DOHH2 (cell line): Measurements from ENCODE around the gene DCP1A.

Source experiments
- H3F3A ChIP-seq: fragments of 200-600 bp; sonication (generic), shearing (Covaris generic); 2 replicates; pipeline ENCODE4 v1.6.0; 2016; ENCODE audit warnings: antibody characterized with exemption, mild to moderate bottlenecking; ENCODE audit not compliant: control insufficient read depth, insufficient read depth
- H3K27ac ChIP-seq: fragments of 200-600 bp; sonication (generic); 2 replicates; pipeline ENCODE4 v1.5.1; 2014; ENCODE audit warnings: low read depth, mild to moderate bottlenecking, low read length, moderate library complexity
- H3K27me3 ChIP-seq: fragments of 200-600 bp; sonication (generic); 2 replicates; pipeline ENCODE4 v1.6.1; 2014; ENCODE audit warnings: mild to moderate bottlenecking, low read length, mixed read lengths; ENCODE audit not compliant: control insufficient read depth
- H3K36me3 ChIP-seq: fragments of 200-600 bp; sonication (generic); 2 replicates; pipeline ENCODE4 v1.6.1; 2014; ENCODE audit warnings: mild to moderate bottlenecking, low read length, moderate library complexity, mixed read lengths; ENCODE audit not compliant: control insufficient read depth
- H3K4me1 ChIP-seq: fragments of 200-600 bp; sonication (generic); 2 replicates; pipeline ENCODE4 v1.6.1; 2014; ENCODE audit warnings: mild to moderate bottlenecking, low read length, mixed read lengths; ENCODE audit not compliant: control insufficient read depth
- H3K4me2 ChIP-seq: fragments of 200-600 bp; sonication (generic); 2 replicates; pipeline ENCODE4 v1.6.0; 2014; ENCODE audit warnings: mild to moderate bottlenecking, low read length, moderate library complexity
- H3K4me3 ChIP-seq: fragments of 200-600 bp; sonication (generic); 2 replicates; pipeline ENCODE4 v1.5.1; 2014; ENCODE audit warnings: mild to moderate bottlenecking, low read length, mixed read lengths
- H3K79me2 ChIP-seq: fragments of 200-600 bp; sonication (generic); 2 replicates; pipeline ENCODE4 v1.6.1; 2014; ENCODE audit warnings: mild to moderate bottlenecking, low read length, mixed read lengths; ENCODE audit not compliant: control insufficient read depth
- H3K9me2 ChIP-seq: fragments of 200-600 bp; sonication (generic); replicated peaks from 2 replicates; pipeline ENCODE4 v1.6.1; 2014; ENCODE audit warnings: mild to moderate bottlenecking, low read length, mixed read lengths; ENCODE audit not compliant: control insufficient read depth
- H3K9me3 ChIP-seq: fragments of 200-600 bp; sonication (generic); 2 replicates; pipeline ENCODE4 v1.6.1; 2014; ENCODE audit warnings: antibody characterized with exemption, low read length, mixed read lengths; ENCODE audit not compliant: control insufficient read depth, insufficient read depth
- H4K20me1 ChIP-seq: fragments of 200-600 bp; sonication (generic); 2 replicates; pipeline ENCODE4 v1.6.0; 2014; ENCODE audit warnings: low read depth, mild to moderate bottlenecking, antibody characterized with exemption, low read length, moderate library complexity; ENCODE audit not compliant: control insufficient read depth, insufficient read depth
- EZH2phosphoT487 ChIP-seq: fragments of 200-600 bp; sonication (generic); IDR thresholded peaks from 2 replicates; pipeline ENCODE4 v1.6.1; 2017; ENCODE audit warnings: borderline replicate concordance, mild to moderate bottlenecking, antibody characterized with exemption, low read length, moderate library complexity, mixed read lengths
- TF ChIP-seq, protein P1 (sequence below): fragments of 200-600 bp; sonication (generic); IDR thresholded peaks from one replicate; pipeline ENCODE4 v1.5.1; 2014; ENCODE audit warnings: antibody characterized with exemption, mild to moderate bottlenecking, low read depth, low read length; ENCODE audit not compliant: poor library complexity, severe bottlenecking

DCP1A gene

DNA sequence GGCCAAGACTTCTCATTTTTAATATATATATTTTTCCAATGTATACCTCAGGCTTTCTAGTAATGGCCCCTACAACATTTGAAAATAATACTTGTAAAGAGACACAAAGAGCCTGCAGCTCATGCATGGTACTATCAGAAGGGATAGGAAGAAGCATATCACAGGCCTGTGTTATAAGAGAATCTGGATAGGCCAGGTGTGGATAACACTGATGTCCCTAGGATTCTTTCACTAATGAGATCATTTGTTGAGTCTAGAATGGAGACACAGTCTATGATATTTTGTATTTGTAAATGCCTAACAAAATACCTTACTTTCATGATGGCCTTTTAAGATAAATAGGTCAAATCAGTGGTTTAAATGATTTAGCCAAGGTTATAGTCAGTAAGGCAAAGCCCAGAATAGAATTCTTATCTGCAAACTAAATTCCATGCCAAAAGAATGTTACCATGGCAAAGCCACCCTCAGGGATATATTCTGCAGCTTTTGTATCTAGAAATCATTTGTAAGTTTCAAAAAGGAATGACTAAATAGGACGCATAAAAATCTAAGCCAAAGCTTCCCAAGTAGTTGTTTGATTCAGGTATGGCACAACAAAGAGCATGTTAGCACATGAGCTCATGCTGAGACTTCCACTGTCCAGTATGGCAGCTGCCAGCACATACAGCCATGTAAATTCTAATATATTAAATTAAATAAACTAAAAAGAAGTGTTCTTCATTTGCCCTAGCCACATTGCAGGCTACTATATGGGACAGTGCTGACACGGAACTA is 10.0 kb downstream of the DCP1A start:
- no peaks in the 10 kb centered on the region for H3K4me1 ChIP-seq
- H3K9me3 ChIP-seq: no peaks in the 10 kb centered on the region
- no peak for TF ChIP-seq EZH2phosphoT487
- TF ChIP-seq, protein P1, sequence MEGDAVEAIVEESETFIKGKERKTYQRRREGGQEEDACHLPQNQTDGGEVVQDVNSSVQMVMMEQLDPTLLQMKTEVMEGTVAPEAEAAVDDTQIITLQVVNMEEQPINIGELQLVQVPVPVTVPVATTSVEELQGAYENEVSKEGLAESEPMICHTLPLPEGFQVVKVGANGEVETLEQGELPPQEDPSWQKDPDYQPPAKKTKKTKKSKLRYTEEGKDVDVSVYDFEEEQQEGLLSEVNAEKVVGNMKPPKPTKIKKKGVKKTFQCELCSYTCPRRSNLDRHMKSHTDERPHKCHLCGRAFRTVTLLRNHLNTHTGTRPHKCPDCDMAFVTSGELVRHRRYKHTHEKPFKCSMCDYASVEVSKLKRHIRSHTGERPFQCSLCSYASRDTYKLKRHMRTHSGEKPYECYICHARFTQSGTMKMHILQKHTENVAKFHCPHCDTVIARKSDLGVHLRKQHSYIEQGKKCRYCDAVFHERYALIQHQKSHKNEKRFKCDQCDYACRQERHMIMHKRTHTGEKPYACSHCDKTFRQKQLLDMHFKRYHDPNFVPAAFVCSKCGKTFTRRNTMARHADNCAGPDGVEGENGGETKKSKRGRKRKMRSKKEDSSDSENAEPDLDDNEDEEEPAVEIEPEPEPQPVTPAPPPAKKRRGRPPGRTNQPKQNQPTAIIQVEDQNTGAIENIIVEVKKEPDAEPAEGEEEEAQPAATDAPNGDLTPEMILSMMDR: no peak
- peaks cover 22% of the 10 kb centered on the region for H3K79me2 ChIP-seq
- H3K9me2 ChIP-seq: no peaks in the 10 kb centered on the region
- H3K27me3 ChIP-seq: no peaks in the 10 kb centered on the region
- no peaks in the 10 kb centered on the region for H4K20me1 ChIP-seq
- H3K4me3 ChIP-seq: no peak overlapping the region
- H3K27ac ChIP-seq: no peak overlapping the region
- H3K4me2 ChIP-seq: no peak overlapping the region
- no peaks in the 10 kb centered on the region for H3F3A ChIP-seq
- peaks cover 56% of the 10 kb centered on the region for H3K36me3 ChIP-seq

DNA sequence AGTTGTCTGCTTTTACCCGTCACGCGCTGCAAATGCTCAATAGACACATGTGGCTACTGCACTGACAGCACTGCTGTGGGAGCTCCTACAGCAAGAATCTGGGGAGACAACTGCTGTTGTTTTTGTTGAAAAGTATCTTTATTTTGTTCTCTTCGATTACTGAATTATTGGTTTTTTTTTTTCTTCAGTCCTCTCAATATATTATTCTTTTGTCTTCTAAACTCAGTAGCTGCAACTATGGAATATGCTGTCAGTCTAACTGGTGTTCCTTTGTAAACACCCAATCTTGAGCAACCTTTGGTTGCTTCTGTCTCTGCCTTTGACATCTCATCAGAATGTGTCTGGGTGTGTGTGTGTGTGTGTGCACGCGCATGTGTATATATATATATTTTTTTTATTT is 12.6 kb downstream of the DCP1A start:
- H3F3A ChIP-seq: no peaks in the 10 kb centered on the region
- no peak overlapping the region for H3K4me2 ChIP-seq
- no peak overlapping the region for H3K27ac ChIP-seq
- H3K9me3 ChIP-seq: no peaks in the 10 kb centered on the region
- no peak for TF ChIP-seq EZH2phosphoT487
- TF ChIP-seq, protein P1: no peak
- H3K4me3 ChIP-seq: no peak overlapping the region
- H3K36me3 ChIP-seq: peaks cover 47% of the 10 kb centered on the region
- no peaks in the 10 kb centered on the region for H3K4me1 ChIP-seq
- H3K79me2 ChIP-seq: peaks cover 23% of the 10 kb centered on the region
- no peaks in the 10 kb centered on the region for H3K27me3 ChIP-seq
- H3K9me2 ChIP-seq: no peaks in the 10 kb centered on the region
- H4K20me1 ChIP-seq: no peaks in the 10 kb centered on the region

DNA sequence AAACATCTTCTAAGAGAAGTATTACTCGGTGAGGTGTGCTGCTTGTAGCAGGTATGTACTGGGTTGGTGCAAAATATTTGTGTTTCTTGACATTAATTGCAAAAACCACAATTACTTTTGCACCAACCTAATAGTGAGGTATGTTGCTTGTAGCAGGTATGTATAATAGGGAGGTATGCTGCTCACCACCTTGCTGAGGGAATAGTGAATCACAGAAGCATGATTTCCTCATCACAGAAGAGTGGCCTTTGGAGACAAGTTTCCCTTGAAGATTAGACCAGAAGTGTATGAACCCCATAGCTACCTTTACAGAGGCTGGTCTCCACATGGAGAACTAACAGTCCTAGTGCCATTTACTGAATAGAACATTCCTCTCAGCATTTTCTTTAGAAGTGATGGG is 15.5 kb downstream of the DCP1A start:
- Histone ChIP-seq H4K20me1 (no peaks in the 10 kb centered on the region), H3K4me1 (no peaks in the 10 kb centered on the region), H3K79me2 (peaks cover 20% of the 10 kb centered on the region), H3K36me3 (peaks cover 31% of the 10 kb centered on the region), H3K9me2 (no peaks in the 10 kb centered on the region), H3K9me3 (no peaks in the 10 kb centered on the region), H3K4me3 (no peak overlapping the region), H3K27me3 (no peaks in the 10 kb centered on the region), H3K4me2 (no peak overlapping the region), H3K27ac (no peak overlapping the region), H3F3A (no peaks in the 10 kb centered on the region)
- no peak for TF ChIP-seq EZH2phosphoT487
- TF ChIP-seq, protein P1: no peak
